GM12865 (cell line): ENCODE measurements around the gene NF1.

Source experiments
- DNase-seq: peaks from one replicate; pipeline ENCODE4 v3.0.0; 2010; ENCODE audit warnings: low read depth
- H3K4me3 ChIP-seq: 2 replicates; pipeline ENCODE4 v1.5.1; 2011; ENCODE audit warnings: mild to moderate bottlenecking, low read depth, low read length, control low read depth
- CTCF ChIP-seq: IDR thresholded peaks from 2 replicates; pipeline ENCODE4 v1.5.1; 2011; ENCODE audit warnings: low read length, control low read depth, low read depth, inconsistent platforms; ENCODE audit not compliant: insufficient read depth; ENCODE audit errors: missing control alignments

Gene NF1

GRCh38 chr17:31411707-31412285 is 317.0 kb downstream of the NF1 start:
- TF ChIP-seq CTCF, result no peak
- no peak overlapping the region for H3K4me3 ChIP-seq
- DNase-seq, result no peak

GRCh38 chr17:31412511-31412910 is 317.7 kb downstream of the NF1 start:
- TF ChIP-seq CTCF, result no peak
- DNase-seq, result no peak
- no peak overlapping the region for H3K4me3 ChIP-seq

GRCh38 chr17:31413081-31413799 is 318.5 kb downstream of the NF1 start:
- DNase-seq, result no peak

GRCh38 chr17:31413874-31414549 is 319.2 kb downstream of the NF1 start:
- no peak overlapping the region for H3K4me3 ChIP-seq
- DNase-seq, result no peak
- no peak for TF ChIP-seq CTCF

More at GRCh38 chr17:31413081-31413799, 318.5 kb downstream of the NF1 start:
- TF ChIP-seq CTCF, result no peak
- no peak overlapping the region for H3K4me3 ChIP-seq

- no peak for DNase-seq
- H3K4me3 ChIP-seq, result no peak overlapping the region
- no peak for TF ChIP-seq CTCF
Measured at GRCh38 chr17:31414550-31414918, 319.8 kb downstream of the NF1 start.

GRCh38 chr17:31415004-31415454 is 320.3 kb downstream of the NF1 start:
- no peak overlapping the region for H3K4me3 ChIP-seq
- DNase-seq, result no peak
- TF ChIP-seq CTCF, result no peak
